SK-N-MC (cell line): ENCODE results near the gene ELF2.

Experiments used
- EZH2 ChIP-seq: fragments of 200-600 bp; sonication (generic); IDR thresholded peaks from one replicate; pipeline ENCODE4 v1.6.1; 2017; ENCODE audit warnings: antibody characterized with exemption
- FOXP2 ChIP-seq: optimal IDR thresholded peaks from 2 replicates; pipeline ENCODE3; 2011; ENCODE audit warnings: mild to moderate bottlenecking, moderate library complexity; ENCODE audit not compliant: insufficient read depth; ENCODE audit errors: extremely low read length, control extremely low read depth
- POLR2AphosphoS5 ChIP-seq: IDR thresholded peaks from 2 replicates; pipeline ENCODE4 v1.6.1; 2012; ENCODE audit warnings: mild to moderate bottlenecking, low read depth, low read length, borderline replicate concordance

DNA sequence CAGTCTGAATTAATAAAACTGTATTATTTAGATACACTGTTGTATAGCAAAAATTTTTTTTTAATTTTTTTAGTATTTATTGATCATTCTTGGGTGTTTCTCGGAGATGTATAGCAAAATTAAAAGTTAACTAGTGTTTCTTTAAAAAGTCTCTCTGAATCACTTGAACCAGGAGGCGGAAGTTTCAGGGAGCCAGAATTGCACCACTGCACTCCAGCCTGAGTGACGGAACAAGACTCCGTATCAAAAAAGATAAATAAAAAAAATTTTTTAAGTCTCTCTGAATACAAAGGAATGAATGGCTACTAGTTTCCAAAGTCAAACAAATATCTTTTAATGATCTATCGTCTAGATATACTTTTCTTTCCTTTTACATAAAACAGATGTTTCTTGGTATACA, 64.4 kb downstream of the ELF2 start:
- no peak for TF ChIP-seq EZH2
- no peak for TF ChIP-seq POLR2AphosphoS5
- TF ChIP-seq FOXP2, result no peak
